ENCODE results near the gene MAX.

The MAX gene

GRCh38 chr14:65072937-65073336, 29.4 kb downstream of the MAX start:
- TF ChIP-seq POLR2A (IDR thresholded peaks at IDR 0.05; ENCODE audit: low read depth, low read length): no peak
- DNase-seq (ENCODE audit: insufficient read length, low spot score) (no peak), FAIRE-seq (no peak)

GRCh38 chr14:65072256-65072655, 30.1 kb downstream of the MAX start:
- no peak for FAIRE-seq

GRCh38 chr14:65071544-65071943, 30.8 kb downstream of the MAX start:
- TF ChIP-seq POLR2A (IDR thresholded peaks at IDR 0.05; ENCODE audit: low read depth, low read length): no peak
- DNase-seq (ENCODE audit: insufficient read length, low spot score) (no peak), FAIRE-seq (no peak)

More at GRCh38 chr14:65072256-65072655, 30.1 kb downstream of the MAX start:
- TF ChIP-seq POLR2A (IDR thresholded peaks at IDR 0.05; ENCODE audit: low read depth, low read length): no peak
- no peak for DNase-seq (ENCODE audit: insufficient read length, low spot score)

- DNase-seq (ENCODE audit: insufficient read length, low spot score) (no peak), FAIRE-seq (no peak)
- no peak for TF ChIP-seq POLR2A (IDR thresholded peaks at IDR 0.05; ENCODE audit: low read depth, low read length)
Observed at GRCh38 chr14:65070471-65070976, 31.8 kb downstream of the MAX start.

- FAIRE-seq (no peak), DNase-seq (ENCODE audit: insufficient read length, low spot score) (no peak)
- no peak for TF ChIP-seq POLR2A (IDR thresholded peaks at IDR 0.05; ENCODE audit: low read depth, low read length)
Observed at GRCh38 chr14:65069874-65070413, 32.4 kb downstream of the MAX start.

- TF ChIP-seq POLR2A (IDR thresholded peaks at IDR 0.05; ENCODE audit: low read depth, low read length): no peak
- FAIRE-seq: no peak
- DNase-seq (ENCODE audit: insufficient read length, low spot score): no peak
Observed at GRCh38 chr14:65065719-65066118, 36.6 kb downstream of the MAX start.

GRCh38 chr14:65062096-65063075, 39.9 kb downstream of the MAX start:
- DNase-seq (ENCODE audit: insufficient read length, low spot score) (peak; percentile 30), FAIRE-seq (peak; percentile 86)
- no peak for TF ChIP-seq POLR2A (IDR thresholded peaks at IDR 0.05; ENCODE audit: low read depth, low read length)

GRCh38 chr14:65057695-65058094, 44.6 kb downstream of the MAX start:
- DNase-seq (ENCODE audit: insufficient read length, low spot score) (no peak), FAIRE-seq (no peak)
- no peak for TF ChIP-seq POLR2A (IDR thresholded peaks at IDR 0.05; ENCODE audit: low read depth, low read length)

- DNase-seq (ENCODE audit: insufficient read length, low spot score) (no peak), FAIRE-seq (no peak)
- TF ChIP-seq POLR2A (IDR thresholded peaks at IDR 0.05; ENCODE audit: low read depth, low read length): no peak
Observed at GRCh38 chr14:65054471-65055085, 47.7 kb downstream of the MAX start.

- no peak for TF ChIP-seq POLR2A (IDR thresholded peaks at IDR 0.05; ENCODE audit: low read depth, low read length)
- DNase-seq (ENCODE audit: insufficient read length, low spot score) (no peak), FAIRE-seq (no peak)
Observed at GRCh38 chr14:65053466-65053865, 48.9 kb downstream of the MAX start.

- FAIRE-seq (no peak), DNase-seq (ENCODE audit: insufficient read length, low spot score) (no peak)
- TF ChIP-seq POLR2A (IDR thresholded peaks at IDR 0.05; ENCODE audit: low read depth, low read length): no peak
Observed at GRCh38 chr14:65052832-65053231, 49.5 kb downstream of the MAX start.

- DNase-seq (ENCODE audit: insufficient read length, low spot score): no peak
- FAIRE-seq: no peak
- no peak for TF ChIP-seq POLR2A (IDR thresholded peaks at IDR 0.05; ENCODE audit: low read depth, low read length)
Observed at GRCh38 chr14:65045709-65046108, 56.6 kb downstream of the MAX start.

- FAIRE-seq (no peak), DNase-seq (ENCODE audit: insufficient read length, low spot score) (no peak)
- no peak for TF ChIP-seq POLR2A (IDR thresholded peaks at IDR 0.05; ENCODE audit: low read depth, low read length)
Observed at GRCh38 chr14:65045006-65045405, 57.3 kb downstream of the MAX start.

- no peak for TF ChIP-seq POLR2A (IDR thresholded peaks at IDR 0.05; ENCODE audit: low read depth, low read length)
- DNase-seq (ENCODE audit: insufficient read length, low spot score): no peak
- FAIRE-seq: no peak
Observed at GRCh38 chr14:65044596-65044959, 57.7 kb downstream of the MAX start.

Measured in H54 (cell line).